Ovary (tissue), 9 donors: ENCODE data around the gene GRAMD4. TPM values are rescaled to one million over a fixed set of nuclear protein-coding genes. Genes with fewer than 3 reads are reported as not detected.
"Not testable (repeated sequence)": the region's sequence is repeated elsewhere in the genome, so short reads cannot be mapped to it uniquely, and the experiment has no call there.

Source experiments
- DNase-seq, 5 donors: peaks; one replicate each; pipeline ENCODE4 v3.0.0-alpha.2; 2019 to 2020
- H3K27ac ChIP-seq, 2 donors: fragments of 200-600 bp; one replicate each; pipeline versions ENCODE4 v1.5.1 to v1.8.0; 2019 to 2022
- H3K27me3 ChIP-seq: fragments of 200-600 bp; one replicate; pipeline ENCODE4 v1.8.0; 2022
- H3K36me3 ChIP-seq: fragments of 200-600 bp; sonication (generic); one replicate; pipeline ENCODE4 v1.5.1; 2019
- H3K4me1 ChIP-seq: one replicate; pipeline ENCODE4 v1.8.1; 2013; ENCODE audit warnings: mild to moderate bottlenecking, moderate library complexity; ENCODE audit not compliant: insufficient read depth
- H3K4me3 ChIP-seq: fragments of 200-600 bp; sonication (generic); one replicate; pipeline ENCODE4 v1.5.1; 2017
- H3K9me3 ChIP-seq, 2 donors: fragments of 200-600 bp in 1 of 2; sonication (generic) in 1 of 2; one replicate each; pipeline versions ENCODE4 v1.5.1 to v1.8.1; 2013 to 2019; ENCODE audit warnings: mild to moderate bottlenecking in 1 of 2, moderate library complexity in 1 of 2
- CTCF ChIP-seq, 3 donors: fragments of 450-650 bp in 2 of 3; fragments of 200-600 bp in 1 of 3; IDR thresholded peaks; one replicate each; pipeline versions ENCODE4 v1.5.1 to v1.8.0; 2016 to 2022; ENCODE audit warnings: antibody characterized with exemption in 3 of 3, mild to moderate bottlenecking in 1 of 3
- EP300 ChIP-seq: sonication (generic); formaldehyde crosslinking; IDR thresholded peaks from one replicate; pipeline ENCODE4 v1.6.1; 2017; ENCODE audit warnings: antibody characterized with exemption
- POLR2A ChIP-seq: fragments of 450-650 bp; IDR thresholded peaks from one replicate; pipeline ENCODE4 v1.6.1; 2017; ENCODE audit warnings: antibody characterized with exemption, mild to moderate bottlenecking, moderate library complexity
- WGBS, 3 donors: extraction: QIAGEN DNeasy Blood & Tissue Kit in 1 of 3; methylation state at CpG; one replicate each; pipeline versions ENCODE4 v1.1.5 to v1.1.7; 2013 to 2017; 5-methylcytosine and 5-hydroxymethylcytosine counted together
- intact Hi-C, 4 donors: fragments of 100-400 bp; cut with DNase I; formaldehyde crosslinking; loops; one replicate each; pipeline versions ENCODE4 v1.11.0 to v1.15.1; 2022 to 2023
- polyA plus RNA-seq, 2 donors: library from polyadenylated mRNA; stranded (reverse); fragments of 200-250 nt in 1 of 2; fragments of 350-450 nt in 1 of 2; fragmentation: Illumina TruSeq in 1 of 2; extraction: RNeasy Lipid Tissue Mini Kit (QIAGEN cat#74804) in 1 of 2; gene quantifications; one replicate each; pipeline ENCODE4 v1.2.3, GENCODE V29; 2013 to 2014
- total RNA-seq, 7 donors: library from RNA; depleted of rRNA in 2 of 7; stranded (reverse); fragments of >200 nt in 2 of 7; fragmentation: NEBNext Ultra II Directional in 3 of 7; extraction: Animal tissue kit (Norgen Biotek cat#: 25700) in 3 of 7; gene quantifications; one replicate each; pipeline versions ENCODE4 v1.1.0 to v1.2.4, GENCODE V29; 2016 to 2023
- donor health status: DM: no; HTN: no; CAD: no; lungs with moderate emphysema.
- donor health status: DM: no; HTN: no; CAD: no.
- donor health status: Bipolar disorder and iron deficiency.
- donor health status: DM: yes; HTN: yes; CAD: no.
- donor health status: DM: no; HTN: no; CAD: no.
- donor health status: DM: yes; HTN: yes; CAD: no.

The GRAMD4 gene
- total and polyA plus RNA-seq, 9 donors, result 6.2 to 40.4 (median 27.8) TPM

- TF ChIP-seq EP300 (no peak), POLR2A (no peak), CTCF (IDR thresholded peaks at IDR 0.05) (no peak)
- Histone ChIP-seq H3K4me3 (no peak overlapping the region), H3K9me3 (no peaks in the 10 kb centered on the region), H3K27me3 (no peaks in the 10 kb centered on the region), H3K36me3 (no peaks in the 10 kb centered on the region), H3K4me1 (peaks cover 17% of the 10 kb centered on the region), H3K27ac (no peak overlapping the region)
- DNase-seq, result no peak
- WGBS, 3 donors, result 87 to 89% (median 88%) methylated on average over 29 of the region's 29 CpGs
- intact Hi-C loops, result no loop called here
These were observed 2.1 kb upstream of the GRAMD4 start for GRCh38 chr22:46617986-46618647.

- DNase-seq, result no peak
- Histone ChIP-seq H3K4me1 (peaks cover 13% of the 10 kb centered on the region), H3K27me3 (no peaks in the 10 kb centered on the region), H3K36me3 (no peaks in the 10 kb centered on the region), H3K4me3 (no peak overlapping the region), H3K9me3 (no peaks in the 10 kb centered on the region), H3K27ac (no peak overlapping the region)
- TF ChIP-seq POLR2A (no peak), EP300 (no peak), CTCF (IDR thresholded peaks at IDR 0.05) (no peak)
- WGBS, 3 donors, result 66 to 84% (median 76%) methylated on average over 19 of the region's 19 CpGs
- intact Hi-C loops, result no loop called here
These were observed 1.5 kb upstream of the GRAMD4 start for GRCh38 chr22:46618667-46619066.

- TF ChIP-seq POLR2A (no peak), EP300 (no peak), CTCF (IDR thresholded peaks at IDR 0.05) (no peak)
- peaks cover 12% of the 10 kb centered on the region for H3K4me1 ChIP-seq
- 67 to 85% (median 78%) methylated on average over 10 of the region's 10 CpGs for WGBS, 3 donors
- DNase-seq, result no peak
- intact Hi-C loops, result no loop called here
- H3K9me3 ChIP-seq, result no peaks in the 10 kb centered on the region
- no peak overlapping the region for H3K27ac ChIP-seq
- H3K27me3 ChIP-seq, result no peaks in the 10 kb centered on the region
- no peaks in the 10 kb centered on the region for H3K36me3 ChIP-seq
- no peak overlapping the region for H3K4me3 ChIP-seq
These were observed 851 bp upstream of the GRAMD4 start for GRCh38 chr22:46619240-46619829.

GRCh38 chr22:46620588-46621242 lies 529 bp downstream of the GRAMD4 start:
- DNase-seq, result no peak
- 89 to 91% (median 91%) methylated on average over 22 to 23 of the region's 23 CpGs for WGBS, 3 donors
- Histone ChIP-seq H3K27me3 (no peaks in the 10 kb centered on the region), H3K4me1 (peaks cover 12% of the 10 kb centered on the region), H3K36me3 (no peaks in the 10 kb centered on the region), H3K4me3 (no peak overlapping the region), H3K9me3 (no peaks in the 10 kb centered on the region), H3K27ac (no peak overlapping the region)
- intact Hi-C loops, result no loop called here
- TF ChIP-seq POLR2A (no peak), CTCF (IDR thresholded peaks at IDR 0.05) (no peak), EP300 (no peak)

DNA sequence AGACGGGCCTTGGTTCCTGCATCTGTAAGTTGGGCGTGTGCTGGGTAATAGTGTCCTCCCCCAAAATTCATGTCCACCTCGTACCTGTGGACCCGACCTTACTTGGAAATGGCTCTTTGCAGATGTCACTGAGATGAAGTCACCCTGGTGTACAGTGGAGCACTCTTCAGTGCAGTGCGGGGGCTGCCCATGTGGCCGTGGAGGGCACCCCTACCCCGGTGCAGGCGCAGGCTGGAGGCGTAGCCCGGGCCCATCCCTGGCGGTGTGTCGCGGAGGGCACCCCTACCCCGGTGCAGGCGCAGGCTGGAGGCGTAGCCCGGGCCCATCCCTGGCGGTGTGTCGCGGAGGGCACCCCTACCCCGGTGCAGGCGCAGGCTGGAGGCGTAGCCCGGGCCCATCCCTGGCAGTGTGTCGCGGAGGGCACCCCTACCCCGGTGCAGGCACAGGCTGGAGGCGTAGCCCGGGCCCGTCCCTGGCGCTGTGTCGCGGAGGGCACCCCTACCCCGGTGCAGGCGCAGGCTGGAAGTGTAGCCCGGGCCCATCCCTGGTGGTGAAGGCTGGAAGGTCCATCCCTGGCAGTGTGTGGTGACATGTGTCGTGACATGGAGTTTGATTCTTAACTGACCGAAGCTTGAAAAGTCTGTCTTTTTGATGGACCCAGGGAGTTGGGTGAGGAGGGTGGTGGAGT lies 1.2 kb downstream of the GRAMD4 start:
- H3K4me3 ChIP-seq, DNase-seq, intact Hi-C loops, H3K36me3 ChIP-seq, H3K27ac ChIP-seq, H3K27me3 ChIP-seq, H3K9me3 ChIP-seq: not testable (repeated sequence)
- peaks cover 12% of the 10 kb centered on the region for H3K4me1 ChIP-seq
- 97 to 98% (median 97%) methylated on average over 19 to 30 of the region's 38 CpGs for WGBS, 3 donors
